Tibial artery (tissue), 4 donors: ENCODE results near the gene L3MBTL4.
A peak's percentile ranks its signal among the peaks of the same experiment; 100 is the strongest.

ENCODE experiments used
- DNase-seq, 2 donors: peaks; one replicate each; pipeline ENCODE4 v3.0.0-alpha.2; 2019
- H3K27ac ChIP-seq, 2 donors: fragments of 200-600 bp; sonication (generic) in 1 of 2; 1 replicate in 1 of 2; 2 replicates in 1 of 2; pipeline ENCODE4 v1.5.1; 2018 to 2019; ENCODE audit warnings: mild to moderate bottlenecking in 1 of 2
- H3K27me3 ChIP-seq, 2 donors: fragments of 200-600 bp; sonication (generic) in 1 of 2; one replicate each; pipeline versions ENCODE4 v1.5.1 to v1.6.0; 2016 to 2019
- H3K36me3 ChIP-seq, 3 donors: fragments of 200-600 bp; sonication (generic) in 2 of 3; one replicate each; pipeline ENCODE4 v1.5.1; 2016 to 2019; ENCODE audit warnings: mild to moderate bottlenecking in 2 of 3
- H3K4me1 ChIP-seq, 4 donors: fragments of 200-600 bp; sonication (generic) in 2 of 4; 1 replicate in 3 of 4; 2 replicates in 1 of 4; pipeline ENCODE4 v1.5.1; 2016 to 2019
- H3K4me3 ChIP-seq, 2 donors: fragments of 200-600 bp; sonication (generic) in 1 of 2; 1 replicate in 1 of 2; 2 replicates in 1 of 2; pipeline ENCODE4 v1.5.1; 2018 to 2019; ENCODE audit warnings: mild to moderate bottlenecking in 2 of 2
- H3K9me3 ChIP-seq, 3 donors: fragments of 200-600 bp; sonication (generic) in 1 of 3; one replicate each; pipeline ENCODE4 v1.5.1; 2016 to 2019
- CTCF ChIP-seq, 2 experiments: fragments of 200-600 bp in 1 of 2; fragments of 450-650 bp in 1 of 2; IDR thresholded peaks; one replicate each; pipeline ENCODE4 v1.5.1; 2017 to 2019; ENCODE audit warnings: antibody characterized with exemption in 2 of 2, mild to moderate bottlenecking in 1 of 2, moderate library complexity in 1 of 2
- intact Hi-C: fragments of 100-400 bp; cut with DNase I; formaldehyde crosslinking; loops from one replicate; pipeline ENCODE4 v1.15.0; 2023; ENCODE audit warnings: low total_unique reads

Gene L3MBTL4

GRCh38 chr18:6406075-6406909, 8.4 kb downstream of the L3MBTL4 start:
- Histone ChIP-seq H3K27ac (no peak overlapping the region), H3K4me1 (peaks cover 0 to 4% (median 0%) of the 10 kb centered on the region in 4 donors), H3K4me3 (no peak overlapping the region), H3K9me3 (no peaks in the 10 kb centered on the region), H3K36me3 (no peaks in the 10 kb centered on the region), H3K27me3 (no peaks in the 10 kb centered on the region)
- DNase-seq: peak in 1 of 2 donors; percentile 21
- intact Hi-C loops: no loop called here
- no peak for TF ChIP-seq CTCF (IDR thresholded peaks at IDR 0.05)

GRCh38 chr18:6405237-6406074, 9.3 kb downstream of the L3MBTL4 start:
- no peaks in the 10 kb centered on the region for H3K27me3 ChIP-seq
- no peak overlapping the region for H3K4me3 ChIP-seq
- intact Hi-C loops: no loop called here
- DNase-seq: no peak
- TF ChIP-seq CTCF (IDR thresholded peaks at IDR 0.05): no peak
- no peak overlapping the region for H3K27ac ChIP-seq
- H3K36me3 ChIP-seq: no peaks in the 10 kb centered on the region
- peaks cover 0 to 4% (median 0%) of the 10 kb centered on the region in 4 donors for H3K4me1 ChIP-seq
- no peaks in the 10 kb centered on the region for H3K9me3 ChIP-seq

GRCh38 chr18:6404834-6405233, 9.9 kb downstream of the L3MBTL4 start:
- intact Hi-C loops: no loop called here
- no peaks in the 10 kb centered on the region for H3K9me3 ChIP-seq
- H3K4me3 ChIP-seq: no peak overlapping the region
- TF ChIP-seq CTCF (IDR thresholded peaks at IDR 0.05): no peak
- no peaks in the 10 kb centered on the region for H3K27me3 ChIP-seq
- H3K36me3 ChIP-seq: no peaks in the 10 kb centered on the region
- H3K4me1 ChIP-seq: peaks cover 0 to 4% (median 0%) of the 10 kb centered on the region in 4 donors
- no peak overlapping the region for H3K27ac ChIP-seq
- no peak for DNase-seq

GRCh38 chr18:6401687-6402086, 13.0 kb downstream of the L3MBTL4 start:
- no peak for DNase-seq
- Histone ChIP-seq H3K9me3 (no peaks in the 10 kb centered on the region), H3K4me3 (no peak overlapping the region), H3K27ac (no peak overlapping the region), H3K27me3 (no peaks in the 10 kb centered on the region), H3K4me1 (peaks cover 0 to 4% (median 0%) of the 10 kb centered on the region in 4 donors), H3K36me3 (no peaks in the 10 kb centered on the region)
- TF ChIP-seq CTCF (IDR thresholded peaks at IDR 0.05): no peak
- intact Hi-C loops: no loop called here

GRCh38 chr18:6399776-6400175, 14.9 kb downstream of the L3MBTL4 start:
- intact Hi-C loops: loop anchor here (2.0 kb wide), 1 partner anchor 329 kb away; no protein-coding TSS in a partner anchor
- Histone ChIP-seq H3K4me3 (no peak overlapping the region), H3K27me3 (no peaks in the 10 kb centered on the region), H3K27ac (no peak overlapping the region), H3K9me3 (no peaks in the 10 kb centered on the region), H3K36me3 (no peaks in the 10 kb centered on the region), H3K4me1 (no peaks in the 10 kb centered on the region)
- no peak for TF ChIP-seq CTCF (IDR thresholded peaks at IDR 0.05)
- DNase-seq: no peak
